Hematopoietic multipotent progenitor cell (in vitro differentiated cells): Measurements from ENCODE around the gene PRDX1. TPM values are rescaled to one million over a fixed set of nuclear protein-coding genes. Genes with fewer than 3 reads are reported as not detected.
"Not testable (repeated sequence)": the region's sequence is repeated elsewhere in the genome, so short reads cannot be mapped to it uniquely, and the experiment has no call there.

Source experiments
- DNase-seq, 3 donors: peaks; one replicate each; pipeline ENCODE4 v3.0.0-alpha.2; 2011 to 2015; ENCODE audit warnings: low read depth in 2 of 3, low spot score in 2 of 3
- total RNA-seq: library from RNA; depleted of rRNA; stranded (reverse); fragments of >200 nt; gene quantifications from one replicate; pipeline ENCODE4 v1.2.3, GENCODE V29; 2012

The PRDX1 gene
- total RNA-seq, 1 donor, result 120 TPM

DNA sequence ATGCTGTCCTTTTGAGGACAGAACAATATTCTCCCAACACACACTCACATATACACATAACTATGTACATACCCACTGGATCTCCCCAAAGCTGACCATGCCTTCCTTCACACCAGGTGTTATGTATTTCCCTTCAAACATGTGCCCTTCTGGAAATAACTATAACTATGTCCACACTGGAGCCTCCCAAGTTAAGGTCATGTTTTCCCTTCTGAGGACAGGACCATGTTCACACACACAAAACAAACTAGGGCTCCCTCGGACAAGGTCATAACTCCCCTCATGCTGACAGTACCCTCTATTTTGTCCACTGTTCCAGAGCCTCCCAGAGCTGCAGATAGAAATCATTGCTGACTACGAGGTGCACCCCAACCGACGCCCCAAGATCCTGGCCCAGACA lies 13.8 kb downstream of the PRDX1 start:
- DNase-seq, result no peak

DNA sequence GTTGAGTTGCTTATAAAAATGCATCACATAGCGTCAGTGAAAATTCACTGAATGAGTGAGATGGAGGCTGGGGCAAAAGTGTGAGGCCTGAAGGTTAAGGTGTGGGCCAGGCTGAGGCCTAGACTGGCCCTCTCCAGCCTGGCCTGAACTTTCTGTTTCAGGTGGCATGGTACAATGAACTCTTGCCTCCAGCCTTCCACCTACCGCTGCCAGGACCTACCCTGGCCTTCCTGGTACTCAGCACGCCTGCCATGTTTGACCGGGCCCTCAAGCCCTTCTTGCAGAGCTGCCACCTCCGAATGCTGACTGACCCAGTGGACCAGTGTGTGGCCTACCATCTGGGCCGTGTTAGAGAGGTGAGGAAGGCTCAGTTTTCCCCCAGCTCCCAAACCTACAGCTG lies 14.5 kb downstream of the PRDX1 start:
- DNase-seq, result no peak

DNA sequence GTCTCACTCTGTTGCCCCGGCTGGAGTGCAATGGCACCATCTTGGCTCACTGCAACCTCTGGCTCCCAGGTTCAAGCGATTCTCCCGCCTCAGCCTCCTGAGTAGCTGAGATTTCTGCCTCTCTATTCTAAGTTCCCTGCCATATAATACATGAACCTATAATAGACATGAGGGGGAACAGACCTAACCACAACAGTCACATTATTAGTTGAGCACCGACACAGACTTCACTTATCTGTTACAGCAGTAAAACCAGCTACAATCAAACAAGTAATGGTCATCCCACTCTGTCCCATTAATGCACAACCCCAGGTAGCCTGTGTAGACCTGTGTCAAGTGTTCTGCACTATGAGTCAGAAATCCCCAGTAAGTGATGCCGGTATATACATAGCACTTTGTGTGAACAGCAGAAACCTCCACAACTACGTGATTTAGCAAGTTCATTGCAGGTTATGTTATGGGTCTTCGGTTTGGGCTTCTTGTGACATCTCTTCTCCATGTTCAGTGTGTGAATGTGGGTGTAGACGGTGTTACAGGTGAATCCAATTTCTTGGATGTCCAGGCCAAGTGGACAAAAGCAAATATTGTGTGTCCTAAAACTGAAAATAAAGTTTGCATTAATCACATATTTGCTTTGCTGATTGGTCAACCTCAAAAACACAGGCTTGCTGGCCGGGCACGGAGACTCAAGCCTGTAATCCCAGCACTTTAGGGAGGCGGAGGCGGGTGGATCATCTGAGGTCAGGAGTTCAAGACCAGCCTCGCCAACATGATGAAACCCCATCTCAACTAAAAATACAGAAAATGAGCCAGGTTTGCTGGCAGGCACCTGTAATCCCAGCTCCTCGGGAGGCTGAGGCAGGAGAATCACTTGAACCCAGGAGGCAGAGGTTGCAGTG lies 18.0 kb downstream of the PRDX1 start:
- DNase-seq, result no peak

DNA sequence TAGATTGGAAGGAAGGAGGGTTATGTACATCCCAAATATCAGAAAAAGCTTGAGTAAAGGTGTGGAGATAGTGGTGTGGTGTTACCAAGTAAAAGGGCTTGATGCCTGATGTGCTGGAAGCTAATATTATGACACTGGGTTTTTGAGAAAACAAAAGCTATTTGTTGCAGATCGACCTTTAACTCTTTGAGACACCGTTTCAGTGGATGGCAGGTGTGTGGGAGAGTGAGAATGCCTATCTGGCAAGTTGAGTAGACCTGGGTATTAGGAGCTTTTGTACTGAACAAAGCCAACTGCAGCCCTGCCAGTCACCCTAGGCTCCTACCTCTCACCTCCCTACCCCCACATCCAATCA lies 20.2 kb downstream of the PRDX1 start:
- DNase-seq, result no peak

DNA sequence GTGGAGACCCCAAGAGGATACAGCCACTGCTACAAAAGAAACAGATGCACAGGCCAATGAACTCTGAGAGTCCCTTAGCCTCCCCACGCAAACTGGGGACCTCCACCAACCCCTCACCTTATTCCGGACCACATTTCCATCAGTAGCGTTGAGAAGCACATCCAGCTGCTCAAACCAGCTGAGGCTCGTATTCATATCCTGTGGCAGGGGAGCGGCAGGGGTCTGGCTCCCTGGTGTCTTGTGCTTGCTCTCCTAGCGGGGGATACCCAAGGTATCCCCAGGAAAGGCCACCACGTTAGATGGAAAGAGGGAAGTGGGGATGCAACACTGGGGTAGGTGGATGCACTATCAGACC lies 22.3 kb downstream of the PRDX1 start:
- peak in 2 of 3 donors; percentile 14 to 21 for DNase-seq

DNA sequence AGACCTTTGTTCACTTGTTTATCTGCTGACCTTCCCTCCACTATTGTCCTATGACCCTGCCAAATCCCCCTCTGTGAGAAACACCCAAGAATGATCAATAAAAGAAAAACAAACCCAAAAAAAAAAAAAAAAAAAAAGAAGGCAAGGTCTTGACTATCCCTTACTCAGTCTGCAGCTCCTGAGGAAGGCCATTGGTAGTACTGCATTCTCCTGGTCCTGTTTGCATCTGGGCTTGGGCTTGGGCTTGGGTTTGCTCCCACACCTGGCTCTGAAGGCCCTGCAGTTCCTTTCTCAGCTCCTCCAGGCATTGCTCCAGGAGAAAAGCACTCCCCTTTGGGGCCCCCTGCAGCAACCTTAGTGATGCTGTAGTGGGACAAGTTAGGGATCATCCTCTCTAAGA lies 23.4 kb downstream of the PRDX1 start:
- no peak for DNase-seq

DNA sequence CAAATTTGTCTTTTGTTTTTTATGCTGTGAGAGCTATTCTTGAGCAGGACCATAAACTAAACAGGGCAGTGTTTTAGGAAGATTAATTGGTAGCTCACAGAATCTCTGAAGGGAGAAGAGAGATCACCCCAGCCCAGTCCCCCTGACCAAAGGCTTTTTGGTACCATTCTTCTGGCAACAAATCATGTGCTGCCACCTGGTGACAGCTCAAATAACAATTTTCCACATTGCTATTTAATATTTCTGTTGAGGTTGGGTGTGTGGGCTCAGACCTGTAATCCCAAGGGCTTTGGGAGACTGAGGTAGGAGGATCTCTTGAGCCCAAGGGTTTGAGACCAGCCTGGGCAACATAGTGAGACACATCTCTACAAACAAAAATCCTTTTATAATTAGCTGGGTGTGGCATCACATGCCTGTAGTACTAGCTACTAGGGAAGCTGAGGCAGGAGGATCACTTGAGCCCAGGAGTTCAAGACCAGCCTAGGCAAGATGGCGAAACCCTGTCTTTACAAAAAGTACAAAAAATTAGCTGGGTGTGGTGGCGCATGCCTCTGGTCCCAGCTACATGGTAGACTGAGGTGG lies 28.5 kb downstream of the PRDX1 start:
- DNase-seq, result peak in 2 of 3 donors; percentile 64 to 77

DNA sequence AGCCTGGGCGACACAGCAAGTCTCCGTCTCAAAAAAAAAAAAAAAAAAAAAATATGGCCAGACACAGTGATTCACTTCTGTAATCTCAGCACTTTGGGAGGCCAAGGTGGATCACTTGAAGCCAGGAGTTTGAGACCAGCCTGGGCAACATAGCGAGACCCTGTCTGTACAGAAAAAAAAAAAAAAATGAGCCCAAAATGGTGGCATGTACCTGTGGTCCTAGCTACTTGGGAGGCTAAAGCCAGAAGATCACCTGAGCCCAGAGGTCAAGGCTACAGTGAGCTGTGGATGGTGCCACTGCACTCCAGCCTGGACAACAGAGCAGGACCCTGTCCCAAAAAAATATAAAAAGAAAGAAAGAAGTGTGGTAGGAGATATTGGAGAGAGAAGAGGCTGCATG lies 29.0 kb downstream of the PRDX1 start:
- no peak for DNase-seq

DNA sequence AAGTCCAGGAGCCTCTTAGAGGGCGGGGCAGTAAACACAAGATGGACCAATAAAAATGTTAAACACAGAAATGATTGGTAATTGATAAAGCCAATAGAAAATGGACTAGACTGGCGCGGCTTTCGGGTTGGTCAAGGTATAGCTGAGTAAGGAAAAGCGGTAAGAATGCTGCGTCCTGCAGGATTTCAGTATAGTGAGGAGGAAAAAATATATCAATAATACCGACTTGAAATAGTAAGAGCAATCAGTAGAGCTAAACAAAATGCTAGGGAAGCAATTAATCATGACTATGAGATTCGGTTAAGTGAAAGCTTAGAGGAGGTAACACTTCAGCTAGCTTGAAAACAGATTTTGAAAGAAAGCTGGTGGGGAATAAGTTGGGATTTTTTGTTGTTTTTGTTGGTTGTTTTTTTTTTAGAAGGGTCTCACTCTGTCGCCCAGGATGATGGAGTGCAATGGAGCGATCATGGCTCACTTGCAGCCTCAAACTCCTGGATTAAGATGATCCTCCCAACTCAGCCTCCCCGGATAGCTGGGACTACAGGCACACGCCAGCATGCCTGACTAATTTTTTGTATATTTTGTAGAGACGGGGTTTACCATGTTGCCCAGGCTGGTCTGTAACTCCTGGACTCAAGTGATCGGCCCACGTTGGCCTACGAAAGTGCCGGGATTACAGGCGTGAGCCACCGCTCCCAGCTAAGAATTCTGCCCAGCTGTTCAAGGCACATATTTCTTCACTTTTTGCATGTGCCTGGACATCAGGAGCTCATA lies 30.0 kb downstream of the PRDX1 start:
- DNase-seq, result no peak

DNA sequence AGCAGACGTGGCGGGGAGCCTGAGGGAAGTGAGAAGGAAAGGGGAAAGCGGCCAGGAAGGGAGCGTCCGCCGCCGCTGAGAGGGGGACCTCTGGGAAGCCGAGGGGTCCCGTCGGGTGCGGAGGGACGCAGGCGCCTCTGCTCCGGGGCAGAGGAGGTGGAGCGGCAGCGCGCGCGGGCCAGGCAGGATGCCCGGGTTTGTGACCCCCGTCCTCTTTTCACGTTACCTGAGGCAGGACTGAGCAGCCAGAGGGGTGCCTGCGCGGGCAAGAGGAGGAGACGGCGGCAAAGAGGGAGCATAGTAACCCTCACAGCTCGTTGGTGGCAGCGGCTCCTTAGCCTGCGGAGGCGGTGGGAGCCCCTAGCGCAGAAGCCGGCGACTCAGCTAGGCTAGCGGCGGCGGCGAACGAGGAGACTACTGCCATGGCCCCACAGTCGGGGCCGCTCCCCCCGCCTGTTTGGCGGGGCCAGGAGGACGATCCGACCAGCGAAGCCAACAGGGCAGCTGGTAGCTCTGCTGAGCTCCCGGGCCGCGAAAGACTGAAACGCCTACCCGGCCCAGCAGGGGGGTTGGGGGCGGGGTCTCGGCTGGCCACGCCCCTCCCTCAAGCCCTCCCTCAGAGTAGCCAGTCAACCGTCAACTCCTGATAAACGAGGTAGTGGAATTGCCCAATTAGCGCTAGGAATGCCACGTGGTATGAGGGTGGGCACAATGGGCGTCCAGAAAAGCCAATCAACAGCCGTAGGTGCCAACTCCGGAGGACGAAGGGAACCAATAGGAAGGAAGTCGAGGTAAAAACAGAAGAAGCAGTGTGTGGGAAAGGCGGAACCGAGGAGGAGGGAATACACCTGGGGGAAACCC lies 30.8 kb downstream of the PRDX1 start, which contains the start of gene TESK2:
TESK2 (minus strand) TSS at position 538 of the 861 bp plus-strand sequence. CDS start 33,378 bp downstream, outside the sequence.
- DNase-seq, result peak; percentile 96 to 100 (median 99)

DNA sequence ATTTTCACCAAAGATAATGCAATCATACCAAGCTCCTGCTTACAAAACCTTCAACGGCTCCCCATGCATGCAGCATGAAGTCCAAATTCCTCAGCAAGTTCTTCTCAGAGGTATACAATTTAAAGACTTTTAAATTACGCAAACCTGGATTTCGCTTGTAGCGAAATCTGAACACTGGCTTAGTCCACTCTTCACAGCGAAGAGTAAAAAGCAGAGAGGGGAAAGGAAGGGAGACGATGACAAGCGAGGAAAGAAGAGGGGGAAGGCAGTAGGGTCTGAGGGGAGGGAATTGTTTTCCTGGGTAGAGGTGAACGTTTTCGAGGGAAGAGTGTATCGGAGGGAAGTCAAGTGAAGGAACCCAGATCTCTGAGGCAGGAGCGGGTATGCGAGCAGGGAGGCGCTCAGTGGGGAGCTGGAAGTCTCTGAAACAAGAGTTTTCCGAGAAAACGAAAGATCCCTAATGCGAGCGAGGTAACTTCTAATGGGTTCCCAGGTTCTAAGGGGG lies 31.5 kb downstream of the PRDX1 start:
- DNase-seq, result peak in 1 of 3 donors; percentile 8

DNA sequence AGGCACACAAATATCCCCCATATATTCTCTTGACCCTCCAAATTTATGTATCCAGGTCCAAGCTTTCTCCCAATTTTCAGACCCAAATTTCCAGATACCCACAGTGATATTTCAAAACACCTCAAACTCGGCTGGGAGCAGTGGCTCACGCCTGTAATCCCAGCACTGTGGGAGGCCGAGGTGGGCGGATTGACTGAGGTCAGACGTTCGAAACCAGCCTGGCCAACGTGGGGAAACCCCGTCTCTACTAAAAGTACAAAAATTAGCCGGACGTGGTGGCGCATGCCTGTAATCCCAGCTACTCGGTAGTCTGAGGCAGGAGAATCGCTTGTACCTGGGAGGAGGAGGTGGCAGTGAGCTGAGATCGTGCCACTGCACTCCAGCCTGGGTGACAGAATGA lies 32.3 kb downstream of the PRDX1 start:
- not testable (repeated sequence) for DNase-seq

DNA sequence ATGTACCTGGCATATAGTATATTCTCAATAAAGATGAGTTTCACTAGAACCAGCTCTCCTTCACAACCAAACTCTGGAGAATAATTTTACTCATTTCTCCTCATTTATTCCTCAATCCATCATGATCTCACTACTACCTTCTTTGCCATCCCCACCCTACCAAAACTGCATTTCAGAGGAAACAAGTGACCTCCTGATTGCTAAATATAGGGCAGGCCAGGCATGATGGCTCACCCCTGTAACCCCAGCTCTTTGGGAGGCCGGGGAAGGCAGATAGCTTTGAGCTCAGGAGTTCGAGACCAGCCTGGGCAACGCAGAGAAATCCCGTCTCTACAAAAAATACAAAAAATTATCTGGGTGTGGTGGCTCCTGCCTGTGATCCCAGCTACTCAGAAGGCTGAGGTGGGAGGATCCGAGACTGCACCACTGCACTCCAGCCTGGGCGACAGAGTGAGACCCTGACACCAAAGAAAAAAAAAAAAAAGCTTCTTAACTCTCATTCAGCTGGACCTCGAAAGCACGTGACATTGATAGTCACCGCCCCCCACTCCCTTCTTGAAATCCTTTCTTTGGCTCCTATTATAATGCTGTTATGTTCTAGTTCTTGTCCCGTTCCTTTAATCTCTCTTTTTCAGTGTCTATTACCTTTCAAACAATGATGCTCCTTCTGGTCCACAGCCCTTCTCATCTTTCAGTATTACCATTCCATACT lies 32.9 kb downstream of the PRDX1 start:
- DNase-seq, result no peak

DNA sequence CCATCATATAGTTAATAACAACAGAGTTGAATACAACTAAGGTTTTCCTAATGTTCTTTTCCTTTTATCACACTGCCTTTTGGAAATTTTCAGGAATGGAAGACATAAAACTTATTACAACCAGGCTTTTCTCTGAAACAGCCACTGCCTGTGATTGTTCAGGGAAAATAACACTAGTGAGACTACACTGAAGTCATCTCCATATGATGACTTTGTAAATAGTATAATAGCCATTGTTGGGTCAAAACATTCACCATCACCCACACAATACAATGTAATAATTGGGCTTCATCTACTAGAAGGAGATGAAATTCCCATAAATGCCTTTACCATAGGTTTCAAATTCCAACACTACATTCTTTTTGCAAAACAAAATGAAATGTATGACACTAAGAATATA lies 35.7 kb downstream of the PRDX1 start:
- DNase-seq, result no peak

DNA sequence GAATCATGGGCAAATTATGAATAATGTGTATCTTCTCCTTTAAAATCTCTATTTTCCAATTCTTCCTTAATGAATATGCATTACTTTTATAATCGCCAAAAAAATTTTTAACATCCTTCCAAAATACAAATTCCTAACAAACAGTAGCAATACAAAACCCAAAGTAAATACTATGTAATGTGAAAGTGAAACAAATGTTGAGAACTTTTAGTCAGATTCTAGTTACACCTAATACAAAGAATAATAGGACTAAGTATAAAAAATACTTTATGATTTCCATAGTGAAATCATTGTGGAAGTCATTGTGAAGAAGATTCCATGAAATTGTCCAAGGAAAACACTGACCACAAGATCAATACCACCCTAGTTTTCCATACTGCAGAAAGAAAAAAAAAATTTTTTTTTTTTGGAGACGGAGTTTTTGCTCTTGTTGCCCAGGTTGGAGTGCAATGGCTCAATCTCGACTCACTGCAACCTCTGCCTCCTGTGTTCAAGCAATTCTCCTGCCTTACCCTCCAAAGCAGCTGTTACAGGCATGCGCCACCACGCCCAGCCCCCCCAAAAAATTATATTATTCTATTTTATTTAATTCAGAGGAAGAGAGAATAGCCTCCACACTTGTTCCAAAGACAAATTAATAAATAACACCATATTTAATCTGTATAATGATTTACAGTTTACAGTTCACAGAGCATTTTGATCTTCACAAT lies 42.5 kb downstream of the PRDX1 start:
- no peak for DNase-seq

DNA sequence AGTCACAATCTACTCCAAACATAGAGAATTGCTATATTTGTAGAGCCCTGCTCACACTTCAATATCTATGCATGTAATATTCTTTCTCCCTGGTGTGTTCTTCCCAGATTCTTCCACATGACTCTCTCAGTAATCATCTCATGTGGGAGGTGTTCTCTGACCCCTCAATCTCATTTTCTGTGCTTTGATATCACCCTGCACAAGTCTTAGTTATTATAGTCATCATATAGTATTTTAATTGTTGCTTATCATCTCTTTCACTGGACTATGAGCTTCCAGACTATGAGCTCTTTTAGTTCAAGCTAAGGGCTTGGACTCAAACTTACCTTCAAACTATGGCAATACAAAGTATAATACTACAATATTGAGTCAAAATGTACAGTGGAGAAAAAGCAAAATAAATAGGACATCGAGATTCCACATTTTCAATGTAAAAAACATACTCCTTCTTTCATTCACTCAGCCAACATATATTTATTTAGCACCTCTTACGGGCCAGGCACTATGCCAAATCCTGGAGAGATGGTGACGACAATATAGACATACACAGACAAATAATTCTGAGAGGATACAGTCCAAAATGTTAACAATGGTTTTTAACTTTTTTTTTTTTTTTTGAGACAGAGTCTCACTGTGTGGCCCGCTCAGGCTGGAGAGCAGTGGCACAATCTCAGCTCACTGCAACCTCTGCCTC lies 43.4 kb downstream of the PRDX1 start:
- DNase-seq, result no peak

DNA sequence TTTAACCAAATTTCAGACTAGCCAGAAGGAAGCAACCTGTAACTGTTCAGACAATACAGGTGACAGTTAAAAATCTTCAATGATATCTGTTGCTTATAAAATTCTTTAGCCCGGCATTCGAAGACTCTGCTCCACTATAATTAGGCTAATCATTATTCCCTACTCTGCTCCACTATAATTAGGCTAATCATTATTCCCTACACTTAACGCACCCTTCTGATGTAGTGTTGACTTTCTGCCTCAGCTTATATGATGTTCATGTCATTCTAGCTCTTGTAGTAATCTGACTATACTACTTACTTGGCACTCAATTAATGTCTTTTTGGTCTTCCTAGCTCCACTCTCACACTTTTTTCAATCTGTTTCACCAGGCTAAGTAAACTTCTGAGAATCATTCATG lies 44.0 kb downstream of the PRDX1 start:
- no peak for DNase-seq

DNA sequence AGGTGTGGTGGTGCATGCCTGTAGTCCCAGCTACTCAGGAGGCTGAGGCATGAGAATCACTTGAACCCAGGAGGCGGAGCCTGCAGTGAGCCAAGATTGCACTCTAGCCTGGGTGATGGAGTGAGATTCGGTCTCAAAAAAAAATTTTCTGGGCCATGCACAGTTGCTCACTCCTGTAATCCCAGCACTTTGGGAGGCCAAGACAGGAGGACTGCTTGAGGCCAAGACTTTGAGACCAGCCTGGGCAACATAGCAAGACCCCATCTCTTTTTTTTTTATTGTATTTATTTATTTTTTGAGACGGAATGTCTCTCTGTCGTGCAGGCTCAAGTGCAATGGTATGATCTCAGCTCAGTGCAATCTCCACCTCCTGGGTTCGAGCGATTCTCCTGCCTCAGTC lies 47.5 kb downstream of the PRDX1 start:
- not testable (repeated sequence) for DNase-seq

DNA sequence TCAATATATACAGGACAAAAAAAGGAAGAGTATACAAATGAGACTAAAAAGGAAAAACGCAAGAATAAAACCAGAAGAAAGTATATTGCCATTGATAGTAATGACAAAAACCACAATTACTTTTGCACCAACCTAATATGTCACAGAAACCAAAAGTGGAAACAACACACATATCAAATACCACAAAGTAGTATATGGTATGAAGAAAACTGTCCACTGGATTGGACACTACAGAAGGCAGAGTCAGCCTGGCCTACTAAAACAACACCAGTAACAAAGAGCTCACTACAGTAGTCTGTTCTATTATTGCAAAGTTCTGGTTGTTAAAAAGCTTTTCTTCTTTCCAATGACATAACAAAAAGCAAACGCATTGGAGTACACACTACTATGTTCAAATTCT lies 48.4 kb downstream of the PRDX1 start:
- DNase-seq, result no peak
